NCI-H2107 treated with DMSO at 0.1 percent for 48 hours (cell line): ENCODE data around the gene ABCF2.

ENCODE experiments used
- DNase-seq: peaks from one replicate; lab custom pipeline; 2025; ENCODE audit not compliant: unreplicated experiment; lab: John Stamatoyannopoulos, UW

The ABCF2 gene

DNA sequence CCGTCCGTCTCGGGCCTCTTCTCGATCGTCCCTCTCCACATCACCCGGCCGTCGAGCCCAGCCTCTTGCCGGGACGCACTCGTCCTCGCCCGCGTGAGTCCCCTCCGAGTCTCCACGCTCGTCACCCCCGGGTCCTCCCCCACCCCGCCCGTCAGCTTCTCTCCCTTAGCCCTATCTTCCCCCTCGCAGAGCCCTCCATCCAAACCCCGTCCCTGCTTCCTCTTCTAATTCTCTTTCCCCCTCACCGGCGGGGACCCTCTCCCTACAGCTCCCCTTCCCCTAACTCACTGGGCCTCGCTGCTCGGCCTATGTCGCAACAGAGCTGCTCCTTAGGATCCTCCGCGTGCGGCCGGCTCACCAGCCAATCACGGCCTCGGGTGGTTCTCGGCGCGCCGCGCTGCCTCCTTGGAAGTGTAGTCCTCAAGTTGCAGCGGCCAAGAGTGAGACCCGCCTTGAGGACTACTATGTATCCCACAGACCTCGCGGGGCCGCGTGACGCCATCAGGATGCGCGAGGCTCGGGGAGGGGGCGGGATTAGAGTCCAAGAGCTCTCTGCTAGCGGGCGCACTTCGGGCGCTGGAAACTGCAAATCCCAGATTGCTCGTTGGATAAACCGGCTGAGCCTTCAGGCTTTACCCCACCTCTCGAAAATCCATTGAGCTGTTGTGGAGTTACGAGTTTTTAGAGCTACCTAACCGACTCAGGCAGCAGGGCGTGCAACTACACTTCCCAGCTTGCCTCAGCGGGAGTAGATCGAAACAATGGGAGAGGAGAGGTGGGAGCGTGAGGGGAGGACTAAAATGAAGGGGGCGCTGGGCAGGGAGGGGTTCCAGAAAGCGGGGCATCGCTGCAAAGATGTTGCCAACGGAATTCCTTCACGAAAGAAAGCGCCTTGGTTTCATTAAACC is at the start of gene ABCF2:
ABCF2 (minus strand) TSS at position 331 of the 908 bp plus-strand sequence. CDS start 747 bp downstream, outside the sequence.
- DNase-seq, result peak; percentile 97

DNA sequence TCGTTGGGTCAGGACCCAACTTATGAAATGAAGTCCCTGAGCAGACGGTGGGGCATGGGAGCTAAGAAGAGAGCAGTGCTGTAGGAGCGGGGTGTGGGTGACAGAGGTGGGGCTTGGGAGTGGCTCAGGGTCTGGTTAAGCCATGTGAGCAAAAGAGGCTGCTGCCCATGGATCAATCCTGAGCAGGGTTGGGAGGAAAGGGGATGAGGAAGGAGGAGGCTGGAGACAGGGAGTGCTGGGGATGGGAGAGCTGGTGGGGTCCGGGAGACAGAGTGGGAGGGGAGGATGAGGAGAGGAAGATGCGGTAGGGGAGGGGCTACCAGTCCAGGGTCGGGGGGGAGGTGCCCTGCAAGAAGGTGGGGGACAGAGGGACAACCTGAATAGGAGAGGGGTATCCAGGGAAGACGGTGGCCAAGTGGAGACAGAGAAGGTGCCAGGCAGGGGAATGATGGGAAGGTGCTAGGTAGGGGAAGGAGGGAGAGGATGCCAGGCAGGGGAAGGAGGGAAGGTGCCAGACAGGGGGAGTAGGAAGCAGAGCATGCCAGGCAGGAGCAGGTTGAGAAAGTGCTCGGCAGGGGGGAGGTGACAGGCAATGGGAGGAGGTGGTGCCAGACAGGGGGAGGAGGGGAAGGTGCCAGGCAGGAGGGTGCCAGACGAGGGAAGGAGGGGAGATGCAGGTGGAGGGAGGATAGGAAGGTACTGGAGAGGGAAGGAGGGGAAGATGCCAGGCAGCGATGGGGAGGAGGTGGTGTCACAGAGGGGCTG is 49.0 kb upstream of the ABCF2 start:
- peak; percentile 18 for DNase-seq

DNA sequence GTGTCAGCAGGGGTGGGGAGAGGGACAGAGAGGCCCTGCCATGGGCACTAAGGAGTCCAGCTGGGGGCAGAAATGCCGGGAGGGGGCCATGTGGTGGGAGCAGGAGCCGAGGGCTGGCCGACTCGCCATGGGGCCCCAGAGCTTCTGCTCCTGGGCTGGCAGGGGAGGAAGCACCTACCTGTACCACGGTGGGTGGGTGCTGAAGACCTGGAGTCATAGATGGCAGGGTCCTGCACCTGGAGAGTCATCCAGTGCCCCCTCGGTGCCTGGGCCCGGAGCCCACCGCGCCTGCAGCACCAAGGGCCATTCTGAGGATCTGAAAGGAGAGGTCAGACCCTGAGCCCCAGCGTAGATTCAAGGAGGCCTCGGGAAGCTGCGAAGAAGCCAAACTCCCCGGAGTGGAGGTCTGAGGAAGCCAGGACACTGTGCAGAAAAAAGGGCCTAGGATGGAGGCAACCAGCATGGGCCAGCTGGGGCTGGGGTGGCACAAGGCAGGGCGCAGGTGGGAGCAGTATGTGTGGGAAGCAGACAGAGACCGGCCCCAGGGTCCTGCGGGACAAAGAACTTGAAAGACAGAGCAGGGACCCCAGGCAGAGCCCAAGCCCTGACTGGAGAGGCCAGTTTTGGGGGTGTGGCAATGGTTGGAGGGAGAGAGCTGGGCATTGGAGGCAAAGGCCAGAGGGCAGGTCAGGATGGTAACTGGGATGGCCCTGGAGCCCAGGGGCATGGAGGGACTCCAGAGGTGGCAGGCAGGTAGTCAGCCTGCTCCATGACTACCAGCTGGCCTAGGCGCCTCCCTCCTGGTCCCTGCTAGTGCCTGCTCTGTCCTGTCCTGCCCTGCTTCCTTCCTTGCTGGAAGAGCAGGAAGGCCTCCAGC is 48.2 kb upstream of the ABCF2 start:
- no peak for DNase-seq

GRCh38 chr7:151274396-151274795 is 47.4 kb upstream of the ABCF2 start:
- DNase-seq, result no peak

GRCh38 chr7:151273651-151274390 is 46.8 kb upstream of the ABCF2 start:
- DNase-seq, result no peak

DNA sequence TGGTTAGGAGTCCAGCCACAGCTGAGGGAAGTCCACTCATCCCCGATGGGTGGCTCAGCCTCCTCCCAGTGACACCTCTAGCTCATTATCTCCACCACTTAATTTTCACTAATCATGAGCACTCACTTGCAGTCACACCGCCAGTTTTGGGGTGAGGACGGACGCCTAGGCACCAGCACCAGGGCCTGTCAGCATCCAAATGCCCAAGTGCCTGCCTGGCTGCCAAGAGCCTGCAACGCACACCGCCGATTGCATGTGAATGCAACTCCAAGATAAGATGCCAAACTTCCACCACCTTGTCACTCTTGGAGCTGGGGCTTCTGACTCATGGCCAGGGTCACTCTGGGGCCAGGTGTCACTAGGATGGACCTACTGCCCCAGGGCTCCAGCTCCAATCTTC is 45.9 kb upstream of the ABCF2 start:
- DNase-seq, result no peak

DNA sequence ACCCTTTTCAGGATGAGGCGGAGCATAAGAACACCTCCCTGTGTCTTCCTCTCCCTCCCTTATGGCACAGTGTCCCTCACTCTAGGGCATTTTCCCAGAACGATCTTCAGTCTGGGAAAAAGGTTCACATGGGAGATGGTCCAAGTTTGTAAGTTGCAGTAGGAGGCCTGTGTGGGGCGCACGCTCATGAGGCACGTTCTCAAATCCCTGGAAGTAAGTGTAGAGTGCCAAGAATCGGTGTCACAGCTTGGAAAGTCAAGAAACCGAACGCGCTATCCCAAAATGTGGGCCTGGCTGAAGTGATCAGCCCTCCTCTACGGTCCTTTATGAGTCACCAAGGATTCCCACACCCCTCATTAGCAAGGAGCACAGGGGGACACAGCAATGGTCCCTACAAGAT is 45.4 kb upstream of the ABCF2 start:
- DNase-seq, result no peak

DNA sequence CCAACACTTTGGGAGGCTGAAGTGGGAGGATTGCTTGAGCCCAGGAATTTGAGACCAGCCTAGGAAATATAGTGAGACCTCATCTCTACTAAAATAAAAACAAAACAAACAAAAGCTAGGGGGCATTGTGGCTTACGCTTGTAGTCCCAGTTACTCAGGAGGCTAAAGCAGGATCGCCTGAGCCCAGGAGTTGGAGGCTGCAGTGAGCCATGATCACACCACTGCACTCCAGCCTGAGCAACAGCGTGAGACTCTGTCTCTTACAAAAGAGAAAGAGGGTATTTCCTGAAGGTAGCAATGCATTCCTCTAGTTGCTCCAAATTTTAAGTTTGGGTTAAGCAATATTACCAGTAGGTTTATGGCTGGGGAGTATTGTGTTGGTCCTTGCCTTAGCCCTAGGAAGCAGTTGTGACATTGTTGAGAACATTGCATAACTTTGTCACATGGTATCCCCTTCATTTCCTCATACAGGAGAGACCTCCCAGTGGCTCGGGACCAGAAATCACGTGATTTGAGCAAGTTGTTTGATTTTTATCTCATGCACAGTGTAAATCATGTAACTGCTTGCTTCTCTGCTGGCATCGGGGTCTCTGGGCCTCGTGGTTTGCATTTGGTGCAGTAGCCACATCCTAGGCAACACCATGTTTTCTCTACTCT is 44.8 kb upstream of the ABCF2 start:
- DNase-seq, result no peak

DNA sequence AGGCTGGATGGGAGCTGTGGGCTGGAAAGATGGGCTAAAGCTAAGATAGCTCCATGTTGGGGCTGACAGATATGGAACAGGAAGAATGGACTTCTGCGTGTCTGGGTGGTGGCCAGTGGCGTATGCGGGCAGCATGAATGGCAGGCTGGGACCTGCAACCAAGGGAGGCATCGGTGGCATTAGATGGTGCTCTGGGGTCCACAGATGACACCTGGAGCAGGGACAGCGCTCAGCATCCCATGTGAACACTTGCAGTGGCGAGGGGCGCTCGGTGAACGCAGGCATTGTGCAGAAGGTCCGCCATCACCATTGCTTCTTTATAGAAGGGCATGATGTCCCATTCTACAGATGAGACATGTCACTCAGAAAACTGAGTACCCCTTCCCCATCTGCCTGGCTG is 42.5 kb upstream of the ABCF2 start:
- no peak for DNase-seq

DNA sequence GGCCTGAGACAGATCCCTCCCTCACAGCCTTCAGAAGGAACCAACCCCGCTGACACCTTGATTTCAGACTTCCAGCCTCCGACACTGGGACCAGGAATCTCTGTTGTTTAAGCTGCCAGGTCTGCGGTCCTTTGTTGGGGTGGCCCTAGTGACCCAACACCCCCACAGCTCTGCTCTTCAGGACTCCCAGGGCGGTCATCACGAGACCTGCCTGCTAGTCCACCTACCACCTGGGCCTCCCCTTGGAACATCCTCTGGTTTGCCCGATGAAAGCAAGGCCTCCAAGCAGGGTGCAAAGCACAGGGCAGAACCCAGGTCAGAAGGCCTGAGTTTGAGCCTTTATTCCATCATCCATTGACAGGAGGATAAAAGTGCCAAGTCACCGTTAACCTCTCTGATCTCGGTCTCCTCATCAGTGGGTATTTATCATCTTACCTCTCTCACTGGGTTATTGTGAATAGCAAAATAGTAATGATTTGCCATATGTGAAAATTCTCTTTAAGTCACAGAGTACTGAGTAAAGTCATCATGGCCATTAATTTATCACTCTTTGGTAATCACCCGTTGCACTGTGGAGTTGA is 38.4 kb upstream of the ABCF2 start:
- DNase-seq, result no peak

- DNase-seq, result no peak
These were observed 37.6 kb upstream of the ABCF2 start for GRCh38 chr7:151264615-151265014.

DNA sequence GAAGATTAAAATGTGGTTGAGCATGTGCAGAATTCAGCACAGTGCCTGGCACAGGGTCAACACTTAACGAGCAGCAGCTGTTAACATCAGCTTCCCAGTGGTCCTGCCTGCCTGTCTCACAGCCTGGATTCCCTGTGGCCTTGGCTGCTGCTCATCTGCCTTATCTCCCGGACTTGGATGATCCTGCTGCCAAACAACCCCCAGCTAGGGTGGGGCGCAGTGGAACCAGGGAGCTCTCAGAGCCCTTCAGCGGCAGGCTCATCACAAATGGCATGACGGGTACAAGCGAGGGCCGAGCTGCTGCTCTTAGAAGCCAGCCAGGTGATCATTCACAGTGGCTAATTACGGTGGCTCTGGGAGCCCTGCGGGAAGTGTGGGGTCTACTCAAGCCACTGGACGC is 34.5 kb upstream of the ABCF2 start:
- no peak for DNase-seq

DNA sequence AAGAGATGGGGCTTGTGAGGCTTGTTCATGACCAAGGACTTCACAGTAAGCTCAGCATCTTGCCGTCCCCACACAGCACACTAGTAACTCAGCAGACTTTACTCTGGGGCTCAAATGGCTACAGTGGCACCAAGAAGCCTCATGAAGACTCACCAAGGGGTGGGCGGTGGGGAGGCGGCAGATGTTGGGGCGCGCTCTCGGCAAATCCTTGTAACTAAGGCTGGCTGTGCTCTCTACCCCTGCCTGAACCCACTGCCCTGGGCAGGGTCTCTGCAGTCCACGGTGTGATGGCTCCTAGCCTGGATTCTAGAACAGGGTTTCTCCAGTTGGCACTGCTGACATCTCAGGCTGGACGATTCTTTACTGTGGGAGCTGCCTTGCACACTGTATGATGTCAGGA is 33.9 kb upstream of the ABCF2 start:
- DNase-seq, result no peak

DNA sequence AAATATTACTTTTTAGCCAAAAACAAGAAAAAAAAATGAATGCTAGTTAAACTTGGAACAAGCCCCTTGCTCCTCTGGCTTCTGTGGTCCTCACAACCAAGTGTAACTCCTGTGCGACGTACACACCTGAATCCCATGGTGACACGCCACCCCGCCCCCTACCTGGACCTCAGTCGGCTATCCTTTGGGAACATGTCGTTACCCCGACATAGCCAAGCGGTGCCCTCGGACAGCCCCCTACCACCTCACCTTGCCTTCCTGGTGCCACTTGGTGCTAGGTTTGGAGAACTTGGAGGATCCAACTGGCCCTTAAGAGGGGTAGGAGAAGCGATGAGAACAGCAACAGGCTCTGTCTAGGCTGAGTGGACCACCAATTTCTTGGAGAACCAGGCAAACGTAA is 33.5 kb upstream of the ABCF2 start:
- DNase-seq, result no peak

- no peak for DNase-seq
These were observed 31.0 kb upstream of the ABCF2 start for GRCh38 chr7:151257990-151258389.

- DNase-seq, result no peak
These were observed 29.5 kb upstream of the ABCF2 start for GRCh38 chr7:151256410-151257045.

- DNase-seq, result no peak
These were observed 28.4 kb upstream of the ABCF2 start for GRCh38 chr7:151255390-151255789.

DNA sequence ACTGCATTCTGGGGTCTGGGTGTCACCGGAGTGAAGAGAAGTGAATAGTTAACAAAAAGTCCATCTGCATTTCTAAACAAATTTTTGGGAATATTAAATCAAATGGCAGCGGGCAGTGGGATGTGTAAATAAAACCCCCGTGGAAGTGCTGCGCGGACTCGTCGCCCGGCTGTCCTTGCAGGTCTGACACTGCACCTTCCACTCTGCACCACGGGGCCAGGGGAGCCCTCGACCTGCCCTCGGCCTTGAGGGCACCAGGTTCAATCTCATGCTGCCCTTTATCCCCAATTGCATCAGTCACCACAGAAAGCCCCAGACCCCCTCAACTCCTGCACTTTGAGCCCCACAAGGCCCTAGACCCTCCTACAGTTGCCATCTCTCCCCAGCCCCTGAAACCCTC is 27.8 kb upstream of the ABCF2 start:
- DNase-seq, result no peak

DNA sequence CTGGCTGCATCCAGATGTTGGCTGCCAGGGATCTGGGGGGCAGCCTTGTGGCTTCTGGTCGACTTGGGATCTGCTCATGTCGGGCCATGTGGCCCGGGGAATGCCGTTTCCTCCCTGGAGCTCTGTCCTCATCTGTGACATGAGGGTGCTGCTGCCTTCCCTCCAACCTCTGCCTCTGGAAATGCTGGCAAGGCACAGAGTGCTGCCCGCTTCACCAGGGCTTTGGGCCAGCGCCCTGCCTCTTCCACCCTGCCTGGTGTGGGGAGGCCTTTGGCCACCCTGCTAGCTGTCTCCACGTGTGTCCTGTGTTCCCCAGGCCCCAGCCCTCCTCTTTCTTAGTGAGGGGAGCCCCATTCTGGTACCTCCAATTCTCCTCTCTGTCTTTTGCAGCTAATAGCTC is 27.3 kb upstream of the ABCF2 start:
- no peak for DNase-seq
